HG03558 (cell line): ENCODE measurements around the gene SH3RF1.

Experiments
- ATAC-seq: cut with Tn5 transposase; IDR thresholded peaks from one replicate; pipeline ENCODE4 v1.9.1; 2021; ENCODE audit warnings: moderate number of reproducible peaks; ENCODE audit not compliant: unreplicated experiment; ENCODE audit errors: extremely low read depth

Gene SH3RF1

GRCh38 chr4:169092889-169093522 is 177.8 kb downstream of the SH3RF1 start:
- ATAC-seq: no peak

GRCh38 chr4:169090484-169091215 is 180.1 kb downstream of the SH3RF1 start:
- no peak for ATAC-seq

- ATAC-seq: no peak
Observed at GRCh38 chr4:169089004-169089403, 181.8 kb downstream of the SH3RF1 start.

- no peak for ATAC-seq
Observed at GRCh38 chr4:169084954-169085353, 185.8 kb downstream of the SH3RF1 start.

GRCh38 chr4:169080981-169081380 is 189.8 kb downstream of the SH3RF1 start:
- no peak for ATAC-seq

GRCh38 chr4:169079942-169080827 is 190.6 kb downstream of the SH3RF1 start:
- peak; percentile 80 for ATAC-seq

GRCh38 chr4:169074117-169074516 is 196.6 kb downstream of the SH3RF1 start:
- no peak for ATAC-seq

GRCh38 chr4:169071747-169072146 is 199.0 kb downstream of the SH3RF1 start:
- no peak for ATAC-seq

- ATAC-seq: no peak
Observed at GRCh38 chr4:169070895-169071218, 199.9 kb downstream of the SH3RF1 start.

GRCh38 chr4:169070071-169070894 is 200.5 kb downstream of the SH3RF1 start:
- ATAC-seq: no peak

GRCh38 chr4:169068423-169068822 is 202.3 kb downstream of the SH3RF1 start:
- no peak for ATAC-seq

GRCh38 chr4:169066934-169067333 is 203.8 kb downstream of the SH3RF1 start:
- ATAC-seq: no peak

- no peak for ATAC-seq
Observed at GRCh38 chr4:169064296-169064695, 206.5 kb downstream of the SH3RF1 start.

- ATAC-seq: no peak
Observed at GRCh38 chr4:169063441-169063840, 207.3 kb downstream of the SH3RF1 start.

- no peak for ATAC-seq
Observed at GRCh38 chr4:169062897-169063244, 207.9 kb downstream of the SH3RF1 start.

- ATAC-seq: no peak
Observed at GRCh38 chr4:169061386-169061785, 209.4 kb downstream of the SH3RF1 start.

GRCh38 chr4:169060391-169061091 is 210.2 kb downstream of the SH3RF1 start:
- no peak for ATAC-seq

GRCh38 chr4:169059306-169060211 is 211.2 kb downstream of the SH3RF1 start:
- no peak for ATAC-seq

GRCh38 chr4:169058312-169058711 is 212.4 kb downstream of the SH3RF1 start:
- ATAC-seq: no peak
